Measurements from ENCODE around the gene MLLT3. TPM values are rescaled to one million over a fixed set of nuclear protein-coding genes. Genes with fewer than 3 reads are reported as not detected.
"Not testable (repeated sequence)": the region's sequence is repeated elsewhere in the genome, so short reads cannot be mapped to it uniquely, and the experiment has no call there.

Gene MLLT3
- 10 to 100 TPM in 1 of 2 donors, 1 to 10 TPM in 1; 5.3 to 10.2 TPM for total RNA-seq
- long read RNA-seq, full-length matches to known transcripts = 3 of 3 reads
- long read RNA-seq, partial matches to known transcripts = 0 of 3 reads
- long read RNA-seq, other reads (novel, unspliced or antisense) = 0 of 3 reads

GRCh38 chr9:20622330-20623020 is at the start of gene MLLT3:
Gene MLLT3, minus strand, starts transcription at chr9:20622499.
- peak; percentile 95 to 98 for ATAC-seq
- intact Hi-C loops (cut with DNase I) = loop anchor here (5.0 to 10.0 kb wide), 5 partner anchors 262 to 698 kb away; no protein-coding TSS in a partner anchor
- peak; percentile 97 for DNase-seq

- intact Hi-C loops (cut with DNase I) = no loop called here
- ATAC-seq = no peak
- no peak for DNase-seq
These were observed 49.3 kb upstream of the MLLT3 start for GRCh38 chr9:20671635-20672034.

DNA sequence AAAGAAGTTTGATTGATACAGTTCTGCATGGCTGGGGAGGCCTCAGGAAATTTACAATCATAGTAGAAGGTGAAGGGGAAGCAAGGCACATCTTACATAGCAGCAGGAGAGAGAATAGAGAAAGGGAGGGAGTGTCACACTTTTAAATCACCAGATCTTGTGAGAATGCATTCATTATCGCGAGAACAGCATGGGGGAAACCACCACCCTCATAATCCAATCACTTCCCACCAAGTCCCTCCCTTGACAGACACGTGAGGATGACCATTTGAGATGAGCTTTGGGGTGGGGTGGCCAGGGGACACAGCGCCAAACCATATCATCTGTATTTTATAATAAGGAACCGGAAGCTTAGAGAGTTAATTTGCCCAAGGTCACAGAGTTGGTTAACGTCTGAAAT is 48.1 kb upstream of the MLLT3 start:
- ATAC-seq (no peak), DNase-seq (no peak)
- intact Hi-C loops (cut with DNase I) = no loop called here

DNA sequence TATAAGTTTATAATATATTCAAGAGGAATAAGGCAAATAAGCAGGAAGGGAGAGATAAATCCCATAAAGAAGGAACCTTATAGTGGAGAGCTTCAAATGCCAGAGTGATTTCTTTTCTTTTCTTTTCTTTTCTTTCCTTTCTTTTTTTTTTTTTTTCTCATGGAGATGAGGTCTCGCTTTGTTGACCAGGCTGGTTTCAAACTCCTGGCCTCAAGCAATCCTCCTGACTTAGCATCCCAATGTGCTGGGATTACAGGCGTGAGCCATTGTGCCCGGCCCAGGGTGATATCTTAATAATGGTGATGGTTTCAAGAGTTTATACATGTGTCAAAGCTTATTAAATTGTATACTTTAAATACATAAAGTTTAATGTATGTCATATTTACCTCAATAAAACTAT is 42.2 kb upstream of the MLLT3 start:
- DNase-seq (no peak), ATAC-seq (no peak)
- intact Hi-C loops (cut with DNase I) = no loop called here

DNA sequence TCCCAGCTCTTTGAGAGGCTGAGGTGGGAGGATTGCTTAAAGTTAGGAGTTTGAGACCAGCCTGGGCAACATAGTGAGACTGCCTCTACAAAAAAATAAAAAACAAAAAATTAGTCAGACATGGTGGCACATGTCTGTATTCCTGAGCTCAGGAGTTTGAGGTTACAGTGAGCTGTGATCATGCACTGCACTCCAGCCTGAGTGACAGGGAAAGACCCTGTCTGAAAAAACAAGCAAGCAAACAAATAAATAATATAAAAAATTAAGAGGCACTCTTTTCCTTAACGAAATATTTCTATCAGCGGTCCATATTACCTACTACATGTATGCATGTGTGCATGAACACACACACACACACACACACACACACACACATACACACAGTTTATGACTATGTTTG is 40.8 kb upstream of the MLLT3 start:
- DNase-seq (no peak), ATAC-seq (no peak)
- intact Hi-C loops (cut with DNase I) = no loop called here

DNA sequence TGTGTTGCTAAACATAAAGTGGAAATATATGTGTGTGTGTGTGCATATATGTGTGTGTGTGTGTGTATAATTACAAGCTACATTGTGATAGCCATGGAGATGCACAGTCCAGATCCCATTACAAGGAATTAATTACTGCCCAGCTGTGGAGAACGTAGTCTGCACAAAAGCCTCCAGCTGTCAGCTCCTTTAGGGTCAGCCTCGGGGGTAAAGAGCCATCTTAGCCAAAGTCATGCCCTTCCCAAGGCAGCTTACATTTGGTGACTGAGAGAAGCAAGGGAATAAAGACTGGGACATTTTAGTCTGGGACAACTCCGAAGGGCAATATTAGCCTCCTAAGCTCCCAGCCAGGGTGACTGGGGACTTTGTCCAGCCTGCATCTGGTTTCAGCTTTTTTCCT is 39.9 kb upstream of the MLLT3 start:
- no peak for DNase-seq
- ATAC-seq = no peak
- intact Hi-C loops (cut with DNase I) = no loop called here

DNA sequence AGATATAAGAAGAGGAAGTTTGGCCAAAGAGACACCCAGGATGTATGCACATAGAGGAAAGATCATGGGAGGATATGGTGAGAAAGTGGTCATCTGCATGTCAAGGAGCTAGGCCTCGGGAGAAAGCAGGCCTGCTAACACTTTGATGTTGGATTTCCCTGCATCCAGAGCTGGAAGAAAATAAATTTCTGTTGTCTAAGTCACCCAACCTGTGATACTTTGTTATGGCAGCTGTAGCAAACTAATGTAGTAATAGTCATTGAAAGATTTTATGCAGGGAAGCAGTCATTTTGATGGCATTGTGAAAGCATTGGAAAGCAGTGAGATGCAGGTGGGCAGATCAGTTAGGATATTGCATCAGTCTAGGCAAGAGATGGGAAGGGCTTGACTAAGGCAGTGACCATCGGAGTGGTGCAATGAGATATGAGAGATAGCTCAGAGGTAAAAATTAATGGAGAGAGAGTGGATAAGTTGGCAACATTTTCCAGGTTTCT is 37.2 kb upstream of the MLLT3 start:
- no peak for ATAC-seq
- no peak for DNase-seq
- intact Hi-C loops (cut with DNase I) = no loop called here

- ATAC-seq = no peak
- intact Hi-C loops (cut with DNase I) = no loop called here
These were observed 36.6 kb upstream of the MLLT3 start for GRCh38 chr9:20658677-20659473.

GRCh38 chr9:20658246-20658667 is 36.0 kb upstream of the MLLT3 start:
- intact Hi-C loops (cut with DNase I); DNase-seq; ATAC-seq: not testable (repeated sequence)

More at GRCh38 chr9:20658677-20659473, 36.6 kb upstream of the MLLT3 start:
- DNase-seq = no peak

- intact Hi-C loops (cut with DNase I) = no loop called here
- no peak for DNase-seq
These were observed 29.6 kb upstream of the MLLT3 start for GRCh38 chr9:20651939-20652338.

DNA sequence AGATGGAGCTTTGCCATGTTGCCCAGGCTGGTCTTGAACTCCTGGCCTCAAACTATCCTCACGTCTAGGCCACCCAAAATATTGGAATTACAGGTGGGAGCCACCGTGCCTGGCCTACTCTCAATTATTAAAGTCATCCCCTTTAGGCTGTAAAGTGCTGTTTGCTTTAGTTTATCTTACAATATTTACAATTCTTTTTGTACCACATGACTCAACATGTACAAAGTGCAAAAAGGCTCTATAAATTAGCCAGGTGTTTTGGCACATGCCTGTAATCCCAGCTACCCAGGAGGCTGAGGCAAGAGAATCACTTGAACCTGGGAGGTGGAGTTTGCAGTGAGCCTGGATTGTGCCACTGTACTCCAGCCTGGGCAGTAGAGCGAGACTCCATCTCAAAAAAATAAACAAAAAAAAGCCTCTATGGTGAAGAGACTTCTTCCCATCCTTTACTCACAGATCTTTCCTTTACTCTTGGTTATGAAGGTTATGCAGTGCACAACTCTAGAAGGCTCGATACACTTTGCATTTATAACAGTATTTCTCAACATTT is 28.5 kb upstream of the MLLT3 start:
- no peak for DNase-seq
- intact Hi-C loops (cut with DNase I) = no loop called here
- no peak for ATAC-seq

More at GRCh38 chr9:20651939-20652338, 29.6 kb upstream of the MLLT3 start:
- no peak for ATAC-seq

DNA sequence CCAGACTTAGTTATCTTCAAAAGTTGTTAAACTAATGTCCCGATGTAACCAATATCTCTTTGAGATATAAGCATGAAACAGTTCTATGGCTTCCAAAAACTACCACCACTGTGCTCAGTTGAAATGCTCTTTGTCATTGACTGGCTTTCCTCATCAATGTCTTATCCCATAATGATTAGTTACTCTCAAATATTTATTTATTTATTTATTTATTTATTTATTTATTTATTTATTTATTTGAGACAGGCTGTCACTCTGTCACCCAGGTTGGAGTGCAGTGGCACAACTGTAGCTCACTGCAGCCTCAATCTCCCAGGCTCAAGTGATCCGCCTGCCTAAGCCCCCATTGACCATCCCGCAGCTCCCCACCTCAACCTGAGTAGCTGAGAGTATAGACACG is 28.0 kb upstream of the MLLT3 start:
- no peak for DNase-seq
- no peak for ATAC-seq
- intact Hi-C loops (cut with DNase I) = no loop called here

DNA sequence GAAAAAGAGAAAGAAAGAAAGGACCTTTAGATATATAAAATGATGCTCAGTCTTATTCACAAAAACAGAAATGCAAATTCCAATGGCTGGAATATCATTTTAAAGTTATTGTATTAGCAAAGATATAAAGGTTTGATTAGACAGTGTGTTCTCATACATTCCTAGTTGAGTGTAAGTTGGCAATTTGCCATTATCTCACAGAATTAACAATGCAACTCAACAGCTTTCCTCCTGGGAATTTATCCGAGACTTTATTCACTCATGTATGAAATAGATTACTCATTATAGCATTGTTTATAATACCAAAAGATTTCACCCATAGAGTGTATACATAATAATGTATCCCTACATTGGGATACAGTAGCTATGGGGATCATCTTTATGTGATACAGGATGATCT is 27.1 kb upstream of the MLLT3 start:
- DNase-seq = no peak
- intact Hi-C loops (cut with DNase I) = no loop called here
- no peak for ATAC-seq

- ATAC-seq (peak; percentile 57 to 81), DNase-seq (no peak)
- intact Hi-C loops (cut with DNase I) = no loop called here
These were observed 24.4 kb upstream of the MLLT3 start for GRCh38 chr9:20646656-20647055.

- intact Hi-C loops (cut with DNase I) = no loop called here
- no peak for DNase-seq
- ATAC-seq = no peak
These were observed 21.4 kb upstream of the MLLT3 start for GRCh38 chr9:20643660-20644059.

DNA sequence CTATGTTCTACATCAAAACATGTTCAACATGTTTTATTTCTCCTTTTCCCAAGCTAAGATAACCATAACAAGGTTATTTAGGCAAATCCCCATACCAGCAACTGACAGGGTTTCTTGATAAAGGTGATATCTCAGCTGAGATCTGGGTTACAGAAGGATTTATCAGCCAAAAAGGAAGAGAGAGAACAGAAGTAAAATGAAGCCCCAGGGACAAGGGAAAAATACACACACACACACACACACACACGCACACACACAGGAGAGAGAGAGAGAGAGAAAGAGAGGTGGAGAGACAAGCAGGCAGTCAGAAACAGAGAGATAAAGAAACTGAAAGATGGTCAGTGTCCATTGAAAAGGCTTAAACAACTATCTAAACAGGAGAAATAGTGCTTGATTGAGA is 19.7 kb upstream of the MLLT3 start:
- ATAC-seq = no peak
- intact Hi-C loops (cut with DNase I) = no loop called here
- no peak for DNase-seq

GRCh38 chr9:20640331-20641187 is 18.3 kb upstream of the MLLT3 start:
- ATAC-seq (peak; percentile 61 to 64), DNase-seq (peak; percentile 61)
- intact Hi-C loops (cut with DNase I) = no loop called here

DNA sequence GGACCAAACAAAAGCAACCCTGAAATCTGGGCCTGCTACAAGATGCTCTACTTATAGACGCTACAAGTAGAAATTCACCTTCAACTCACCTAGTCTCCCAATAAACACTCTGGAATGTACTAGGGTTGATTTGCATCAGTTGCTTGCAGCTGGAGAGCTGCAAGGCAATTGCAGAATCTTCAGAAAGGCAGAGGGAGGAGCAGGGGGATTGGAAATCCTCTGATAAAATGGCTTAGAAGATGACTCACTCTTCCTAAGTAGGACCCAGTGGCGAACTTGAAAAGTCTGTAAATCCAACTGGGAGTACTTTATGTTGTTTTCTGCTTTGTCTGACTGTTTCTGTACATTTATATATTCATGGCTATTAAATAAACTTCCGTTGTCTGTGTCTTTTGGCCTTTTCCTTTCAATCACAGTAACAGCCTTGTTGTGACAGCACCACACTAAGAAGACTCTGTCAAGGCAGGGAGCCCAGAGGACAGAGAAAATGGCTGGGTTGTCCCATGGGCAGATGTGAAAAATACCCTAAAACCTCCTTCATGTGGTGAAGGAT is 14.7 kb upstream of the MLLT3 start:
- no peak for ATAC-seq
- intact Hi-C loops (cut with DNase I) = no loop called here
- DNase-seq = no peak

DNA sequence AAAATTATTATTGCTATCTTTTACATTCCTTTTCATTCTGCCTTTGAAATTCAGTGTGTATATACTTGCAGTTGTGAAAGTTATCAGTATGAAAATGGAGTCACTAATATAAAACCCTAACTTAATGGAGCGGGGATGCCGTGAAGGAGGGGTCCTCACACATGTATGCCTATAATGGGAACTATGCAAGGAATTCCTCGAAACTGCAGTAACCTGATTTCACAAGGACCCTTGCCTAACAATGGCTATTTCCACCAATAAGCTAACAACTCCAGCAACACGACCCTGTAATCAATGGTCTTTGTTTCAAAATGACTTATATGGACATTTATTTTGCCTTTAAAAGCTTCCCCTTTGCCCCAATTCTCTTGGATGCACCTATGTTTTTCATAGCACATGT is 12.6 kb upstream of the MLLT3 start:
- intact Hi-C loops (cut with DNase I) = no loop called here
- ATAC-seq = no peak
- DNase-seq = no peak
